ENCODE results near the gene PLEKHH1. TPM values are rescaled to one million over a fixed set of nuclear protein-coding genes. Genes with fewer than 3 reads are reported as not detected.

PLEKHH1 gene
- total and polyA plus RNA-seq, 2 of the 8 experiments (the other 6 are each of a cell fraction or from before 2014, with no cell fraction given): 28.3 to 33.3 TPM

DNA sequence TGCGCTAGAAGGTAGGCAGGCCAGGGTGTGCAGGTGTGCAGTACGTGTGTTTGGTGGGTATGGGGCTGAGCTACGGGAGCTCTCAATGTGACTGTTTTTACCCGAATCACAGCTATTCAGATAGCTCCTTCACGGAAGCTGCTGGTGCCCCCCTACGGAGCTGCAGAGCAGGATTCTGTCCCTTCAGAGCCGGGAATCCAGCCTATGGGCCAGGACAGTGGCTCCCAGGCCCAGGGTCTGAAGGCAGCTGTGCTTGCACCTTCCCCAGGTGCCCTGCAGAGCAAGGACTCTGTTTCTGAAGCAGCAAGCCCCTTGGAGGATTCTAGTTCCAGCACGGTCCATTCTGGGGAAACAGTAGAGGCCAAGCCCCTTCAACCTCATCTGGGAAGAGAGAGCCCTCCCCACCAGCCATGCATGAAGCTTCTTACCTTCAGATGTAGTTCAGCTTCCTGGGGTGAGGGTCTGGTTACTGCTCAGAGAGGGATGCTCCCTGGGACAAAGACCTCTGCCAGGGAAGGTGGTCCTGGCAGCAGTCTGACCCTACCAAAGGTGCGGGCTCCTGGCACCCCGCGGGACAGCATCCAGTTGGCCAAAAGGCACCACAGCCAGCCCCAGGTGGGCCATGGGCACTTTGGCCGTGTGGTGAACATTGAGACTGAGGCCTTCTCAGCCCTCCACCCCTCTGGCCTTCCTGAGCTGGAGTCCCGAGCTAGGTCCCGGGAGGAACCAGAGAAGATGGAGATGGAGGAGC lies 29.1 kb downstream of the PLEKHH1 start:
- no peak overlapping the region for H3K18ac ChIP-seq (ENCODE audit: extremely low read depth, low read length)
- H3K23me2 ChIP-seq (ENCODE audit: low read depth, low read length): no peaks in the 10 kb centered on the region
- H2AK5ac ChIP-seq (ENCODE audit: low read depth, low read length): no peak overlapping the region
- 79% methylated on average over 14 of the region's 14 CpGs; no CpG with 5 or more reads in 1 of the 2 experiments for WGBS, 2 experiments (ENCODE audit: extremely low coverage in 1 of 2, insufficient coverage in 1 of 2, insufficient read length in 1 of 2, insufficient replicate concordance in 2 of 2, low coverage in 1 of 2, low lambda C conversion rate in 2 of 2, missing lambda C conversion rate in 1 of 2)
- no peaks in the 10 kb centered on the region for H3K79me2 ChIP-seq (ENCODE audit: control insufficient read depth in 1 of 2, insufficient read depth in 2 of 2, low read length in 2 of 2)
- no peak overlapping the region for H2BK20ac ChIP-seq (ENCODE audit: low read length)
- no peak overlapping the region for H3K23ac ChIP-seq (ENCODE audit: insufficient read length)
- no peak overlapping the region for H3K4me3 ChIP-seq (ENCODE audit: extremely low read depth in 1 of 4, insufficient read depth in 2 of 4, low read depth in 3 of 4, low read length in 4 of 4)
- H3K9me3 ChIP-seq (ENCODE audit: insufficient read depth in 2 of 2, low read depth in 1 of 2, low read length in 1 of 2): no peaks in the 10 kb centered on the region
- CTCF ChIA-PET (ENCODE audit: partially characterized antibody): interaction anchor here (0.7 to 28.8 kb wide), 10 partner anchors 5 to 1263 kb away, joined by 3 to 924 read pairs (median 5); partner anchors contain the start of gene PLEKHH1
- no peak overlapping the region for H3K14ac ChIP-seq (ENCODE audit: insufficient read length)
- no peak for DNase-seq (ENCODE audit: low read depth in 1 of 2, low spot score in 2 of 2)
- POLR2A ChIA-PET (ENCODE audit: partially characterized antibody): interaction anchor here (1.0 to 1.5 kb wide), 2 partner anchors 20 to 58 kb away, joined by 3 to 4 read pairs; no protein-coding TSS in a partner anchor
- H2BK5ac ChIP-seq (ENCODE audit: low read depth, low read length): no peak overlapping the region
- no peak overlapping the region for H4K91ac ChIP-seq (replicated peaks; ENCODE audit: insufficient read length, low read length)
- no peak overlapping the region for H2BK120ac ChIP-seq (replicated peaks; ENCODE audit: low read depth, low read length)
- FAIRE-seq: no peak
- H3K4me1 ChIP-seq (replicated peaks in 1 of 4; ENCODE audit: control insufficient read depth in 3 of 4, insufficient read depth in 4 of 4, low read length in 3 of 4): peaks cover 0 to 3% (median under 1%) of the 10 kb centered on the region in 4 experiments; a peak in 2 of 7 replicates
- H4K20me1 ChIP-seq (replicated peaks in 1 of 2; ENCODE audit: control insufficient read depth in 1 of 2, insufficient read depth in 2 of 2, low read length in 2 of 2): no peaks in the 10 kb centered on the region
- H4K5ac ChIP-seq (ENCODE audit: insufficient read length, low read depth, low read length): no peak overlapping the region
- peak overlapping the region in 1 of 4 experiments; percentile 40; a peak in 1 of 7 replicates for H3K9ac ChIP-seq (replicated peaks in 1 of 4; ENCODE audit: extremely low read depth in 1 of 4, low read depth in 3 of 4, low read length in 3 of 4)
- no peak overlapping the region for H2BK12ac ChIP-seq (ENCODE audit: low read depth, low read length)
- H2BK15ac ChIP-seq (ENCODE audit: low read length): no peak overlapping the region
- H3K79me1 ChIP-seq (ENCODE audit: low read depth, low read length): no peaks in the 10 kb centered on the region
- H3K27ac ChIP-seq (ENCODE audit: low read depth, low read length): no peak overlapping the region
- H3K4ac ChIP-seq (replicated peaks; ENCODE audit: insufficient read length, low read depth, low read length): no peak overlapping the region
- H3K56ac ChIP-seq (replicated peaks; ENCODE audit: insufficient read length, low read depth, low read length): no peak overlapping the region
- H2AFZ ChIP-seq (ENCODE audit: low read length): no peak overlapping the region
- H3K36me3 ChIP-seq (ENCODE audit: control insufficient read depth in 2 of 4, insufficient read depth in 4 of 4, low read length in 3 of 4): peaks cover 0 to 2% (median 0%) of the 10 kb centered on the region in 4 experiments; a peak in 1 of 8 replicates
- peaks cover 0 to 2% (median 0%) of the 10 kb centered on the region in 4 experiments; a peak in 1 of 7 replicates for H3K27me3 ChIP-seq (replicated peaks in 1 of 4; ENCODE audit: control insufficient read depth in 3 of 4, extremely low read depth in 1 of 4, insufficient read depth in 3 of 4, low read length in 3 of 4)
- H4K8ac ChIP-seq (ENCODE audit: extremely low read depth, insufficient read depth, low read length): no peak overlapping the region
- H3K4me2 ChIP-seq (ENCODE audit: insufficient read depth in 1 of 2, low read depth in 2 of 2, low read length in 2 of 2): no peak overlapping the region
- no peak for TF ChIP-seq MAX (IDR thresholded peaks at IDR 0.05)
- no peak for TF ChIP-seq SAP30 (IDR thresholded peaks at IDR 0.05; ENCODE audit: insufficient read depth, insufficient replicate concordance, low read length)
- no peak for TF ChIP-seq JUND (IDR thresholded peaks at IDR 0.05; ENCODE audit: low read length)
- TF ChIP-seq SIX5 (IDR thresholded peaks at IDR 0.05; ENCODE audit: low read depth, low read length): no peak
